ENCODE results near the gene TESK1.
"Not testable (repeated sequence)": the region's sequence is repeated elsewhere in the genome, so short reads cannot be mapped to it uniquely, and the experiment has no call there.

TESK1 gene

GRCh38 chr9:35579659-35580227 lies 25.3 kb upstream of the TESK1 start:
- not testable (repeated sequence) for DNase-seq (ENCODE audit: low read depth in 2 of 2)

GRCh38 chr9:35583521-35583920 lies 21.5 kb upstream of the TESK1 start:
- DNase-seq (ENCODE audit: low read depth in 2 of 2): not testable (repeated sequence)

GRCh38 chr9:35584681-35585080 lies 20.4 kb upstream of the TESK1 start:
- not testable (repeated sequence) for DNase-seq (ENCODE audit: low read depth in 2 of 2)

GRCh38 chr9:35588506-35588905 lies 16.6 kb upstream of the TESK1 start:
- DNase-seq (ENCODE audit: low read depth in 2 of 2): not testable (repeated sequence)

- DNase-seq (ENCODE audit: low read depth in 2 of 2): no peak
Measured at GRCh38 chr9:35593581-35593980, 11.5 kb upstream of the TESK1 start.

GRCh38 chr9:35594471-35594870 lies 10.6 kb upstream of the TESK1 start:
- no peak for DNase-seq (ENCODE audit: low read depth in 2 of 2)

- not testable (repeated sequence) for DNase-seq (ENCODE audit: low read depth in 2 of 2)
Measured at GRCh38 chr9:35596907-35597306, 8.2 kb upstream of the TESK1 start.

- DNase-seq (ENCODE audit: low read depth in 2 of 2): no peak
Measured at GRCh38 chr9:35598866-35599590, 6.0 kb upstream of the TESK1 start.

- DNase-seq (ENCODE audit: low read depth in 2 of 2): no peak
Measured at GRCh38 chr9:35599763-35600604, 5.1 kb upstream of the TESK1 start.

- DNase-seq (ENCODE audit: low read depth in 2 of 2): no peak
Measured at GRCh38 chr9:35603506-35603985, 1.5 kb upstream of the TESK1 start.

- DNase-seq (ENCODE audit: low read depth in 2 of 2): peak; percentile 98
Measured at GRCh38 chr9:35603986-35604577, 980 bp upstream of the TESK1 start.

GRCh38 chr9:35605351-35606137 lies 482 bp downstream of the TESK1 start:
- peak in 1 of 2 donors; percentile 12 for DNase-seq (ENCODE audit: low read depth in 2 of 2)

- no peak for DNase-seq (ENCODE audit: low read depth in 2 of 2)
Measured at GRCh38 chr9:35606138-35606504, 1.1 kb downstream of the TESK1 start.

GRCh38 chr9:35606726-35607125 lies 1.7 kb downstream of the TESK1 start:
- no peak for DNase-seq (ENCODE audit: low read depth in 2 of 2)

GRCh38 chr9:35608221-35608620 lies 3.2 kb downstream of the TESK1 start:
- no peak for DNase-seq (ENCODE audit: low read depth in 2 of 2)

- no peak for DNase-seq (ENCODE audit: low read depth in 2 of 2)
Measured at GRCh38 chr9:35609001-35609819, 4.1 kb downstream of the TESK1 start.

GRCh38 chr9:35609820-35610163 lies 4.7 kb downstream of the TESK1 start:
- DNase-seq (ENCODE audit: low read depth in 2 of 2): no peak

GRCh38 chr9:35611230-35611797 lies 6.3 kb downstream of the TESK1 start:
- peak; percentile 36 to 44 for DNase-seq (ENCODE audit: low read depth in 2 of 2)

- not testable (repeated sequence) for DNase-seq (ENCODE audit: low read depth in 2 of 2)
Measured at GRCh38 chr9:35612066-35612465, 7.0 kb downstream of the TESK1 start.

- no peak for DNase-seq (ENCODE audit: low read depth in 2 of 2)
Measured at GRCh38 chr9:35612843-35613242, 7.8 kb downstream of the TESK1 start.

Measured in activated CD4-positive, alpha-beta T cell treated with anti-CD3 and anti-CD28 coated beads for 24 hours (primary cell).